HepG2 (cell line): ENCODE measurements around the gene VPS25. TPM values are rescaled to one million over a fixed set of nuclear protein-coding genes. Genes with fewer than 3 reads are reported as not detected.

Experiments
- ATM ChIP-seq: fragments of 450-650 bp; IDR thresholded peaks from 2 replicates; pipeline ENCODE4 v1.7.1; 2017; ENCODE audit warnings: mild to moderate bottlenecking, borderline replicate concordance
- ERF ChIP-seq: IDR thresholded peaks from 2 replicates; pipeline ENCODE4 v1.6.1; 2018; ENCODE audit warnings: missing biosample characterization, missing genetic modification reagents
- NKX3-1 ChIP-seq: sonication (generic); formaldehyde crosslinking; IDR thresholded peaks from 2 replicates; pipeline ENCODE4 v1.5.0; 2020; ENCODE audit warnings: missing genetic modification reagents
- PCBP1 ChIP-seq: fragments of 200-400 bp; formaldehyde crosslinking; IDR thresholded peaks from 2 replicates; pipeline ENCODE4 v1.6.1; 2017; ENCODE audit warnings: mild to moderate bottlenecking, low read depth, low read length, borderline replicate concordance
- SMAD1 ChIP-seq: sonication (generic); formaldehyde crosslinking; IDR thresholded peaks from 2 replicates; pipeline ENCODE4 v1.4.0; 2020; ENCODE audit warnings: missing genetic modification reagents, low read depth, mild to moderate bottlenecking, borderline replicate concordance
- ZNF253 ChIP-seq: sonication (generic); formaldehyde crosslinking; IDR thresholded peaks from 2 replicates; pipeline ENCODE4 v1.8.0; 2022; ENCODE audit warnings: mild to moderate bottlenecking, missing genetic modification reagents, borderline replicate concordance
- ZNF383 ChIP-seq: sonication (generic); formaldehyde crosslinking; IDR thresholded peaks from 2 replicates; pipeline ENCODE4 v1.4.0; 2020; ENCODE audit warnings: missing genetic modification reagents, mild to moderate bottlenecking, borderline replicate concordance
- ZNF530 ChIP-seq: sonication (generic); formaldehyde crosslinking; IDR thresholded peaks from 2 replicates; pipeline ENCODE4 v1.5.0; 2020; ENCODE audit warnings: low read depth, mild to moderate bottlenecking, missing genetic modification reagents
- ZNF549 ChIP-seq: sonication (generic); formaldehyde crosslinking; IDR thresholded peaks from 2 replicates; pipeline ENCODE4 v1.5.0; 2020; ENCODE audit warnings: missing genetic modification reagents
- polyA plus RNA-seq, 8 experiments: library from polyadenylated mRNA; depleted of rRNA in 3 of 8; stranded (reverse) in 7 of 8; unstranded in 1 of 8; fragments of >200 nt; fragmentation: Illumina TruSeq in 4 of 8; extraction: Trizol in 4 of 8; gene quantifications; 2 replicates each; pipeline versions ENCODE4 v1.2.1 to v1.2.3, GENCODE V29; 2011 to 2016; ENCODE audit warnings: low read depth in 4 of 8, missing spikeins in 1 of 8, mixed read lengths in 1 of 8; ENCODE audit not compliant: insufficient read depth in 1 of 8
- total RNA-seq, 5 experiments: library from RNA; depleted of rRNA; stranded (reverse); fragments of >200 nt; fragmentation: Illumina TruSeq; extraction: Trizol; gene quantifications; 2 replicates each; pipeline ENCODE4 v1.2.3, GENCODE V29; 2016; ENCODE audit warnings: low read depth in 1 of 5
- TF ChIP-seq, protein P1 (sequence below): sonication (generic); formaldehyde crosslinking; IDR thresholded peaks from 2 replicates; pipeline ENCODE4 v1.5.0; 2020; ENCODE audit warnings: missing genetic modification reagents
- TF ChIP-seq, protein P2 (sequence below): sonication (generic); formaldehyde crosslinking; IDR thresholded peaks from 2 replicates; pipeline ENCODE4 v1.4.0; 2020; ENCODE audit warnings: missing genetic modification reagents
- TF ChIP-seq, protein P3 (sequence below): sonication (generic); formaldehyde crosslinking; IDR thresholded peaks from 2 replicates; pipeline ENCODE4 v1.5.0; 2020; ENCODE audit warnings: mild to moderate bottlenecking, missing genetic modification reagents, borderline replicate concordance
- TF ChIP-seq, protein P4 (sequence below), 2 experiments: sonication (generic) in 1 of 2; formaldehyde crosslinking in 1 of 2; IDR thresholded peaks; 2 replicates each; pipeline versions ENCODE4 v1.4.0 to v1.6.1; 2018 to 2020; ENCODE audit warnings: missing genetic modification reagents in 2 of 2, borderline replicate concordance in 1 of 2, low read depth in 1 of 2, mild to moderate bottlenecking in 1 of 2, missing biosample characterization in 1 of 2

Gene VPS25
- total and polyA plus RNA-seq, 2 of the 13 experiments (the other 11 are each of a cell fraction or from before 2014, with no cell fraction given): 161 to 249 TPM

DNA sequence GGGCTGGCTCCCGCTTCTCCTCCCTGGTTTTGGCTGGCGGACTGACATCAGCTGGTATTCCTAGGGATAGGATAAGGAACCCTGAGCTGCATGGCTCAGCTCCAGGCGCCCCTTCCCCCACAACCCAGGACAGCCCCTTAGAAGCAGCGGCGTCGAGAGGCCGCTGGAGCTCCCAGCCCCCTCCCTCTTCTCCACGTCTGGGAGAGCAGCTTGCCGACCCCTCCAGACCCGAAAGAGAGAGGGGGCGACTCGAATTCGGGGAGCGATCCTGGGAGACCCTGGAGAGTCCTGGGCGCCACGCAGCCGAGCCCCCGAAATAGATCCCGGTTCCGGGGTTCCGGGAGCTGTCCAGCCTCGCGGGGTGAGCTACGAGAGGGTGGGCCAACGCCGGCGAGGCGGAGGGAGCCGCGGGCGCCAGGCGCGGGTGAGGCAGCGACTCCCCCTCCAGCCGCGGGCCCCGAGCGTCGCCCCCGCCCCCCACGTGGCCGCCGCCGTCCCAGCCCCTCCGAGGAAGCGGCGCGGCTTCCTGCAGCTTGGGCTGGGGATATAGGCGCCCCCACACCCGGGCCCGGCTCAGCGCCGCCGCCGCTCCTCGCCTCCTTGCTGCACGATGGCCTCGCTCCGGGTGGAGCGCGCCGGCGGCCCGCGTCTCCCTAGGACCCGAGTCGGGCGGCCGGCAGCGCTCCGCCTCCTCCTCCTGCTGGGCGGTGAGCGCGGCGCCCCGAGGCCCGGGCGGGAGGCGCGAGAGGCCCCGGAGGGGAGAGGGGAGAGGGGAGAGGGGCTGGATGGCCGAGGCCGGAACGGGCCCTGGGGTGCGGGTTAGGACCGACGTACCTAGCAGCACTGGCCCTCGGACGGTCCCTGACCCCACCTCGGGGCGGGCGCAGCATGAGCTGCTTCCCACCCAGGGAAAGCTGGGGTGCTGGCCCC is 12.3 kb upstream of the VPS25 start, which contains the start of gene RAMP2 (continued):
- TF ChIP-seq, protein P1, sequence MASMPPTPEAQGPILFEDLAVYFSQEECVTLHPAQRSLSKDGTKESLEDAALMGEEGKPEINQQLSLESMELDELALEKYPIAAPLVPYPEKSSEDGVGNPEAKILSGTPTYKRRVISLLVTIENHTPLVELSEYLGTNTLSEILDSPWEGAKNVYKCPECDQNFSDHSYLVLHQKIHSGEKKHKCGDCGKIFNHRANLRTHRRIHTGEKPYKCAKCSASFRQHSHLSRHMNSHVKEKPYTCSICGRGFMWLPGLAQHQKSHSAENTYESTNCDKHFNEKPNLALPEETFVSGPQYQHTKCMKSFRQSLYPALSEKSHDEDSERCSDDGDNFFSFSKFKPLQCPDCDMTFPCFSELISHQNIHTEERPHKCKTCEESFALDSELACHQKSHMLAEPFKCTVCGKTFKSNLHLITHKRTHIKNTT (CRISPR knock-in tag): no peak
- no peak for TF ChIP-seq ZNF253 (CRISPR knock-in tag)
- TF ChIP-seq PCBP1: no peak
- TF ChIP-seq ZNF549 (CRISPR knock-in tag): no peak
- TF ChIP-seq, protein P2, sequence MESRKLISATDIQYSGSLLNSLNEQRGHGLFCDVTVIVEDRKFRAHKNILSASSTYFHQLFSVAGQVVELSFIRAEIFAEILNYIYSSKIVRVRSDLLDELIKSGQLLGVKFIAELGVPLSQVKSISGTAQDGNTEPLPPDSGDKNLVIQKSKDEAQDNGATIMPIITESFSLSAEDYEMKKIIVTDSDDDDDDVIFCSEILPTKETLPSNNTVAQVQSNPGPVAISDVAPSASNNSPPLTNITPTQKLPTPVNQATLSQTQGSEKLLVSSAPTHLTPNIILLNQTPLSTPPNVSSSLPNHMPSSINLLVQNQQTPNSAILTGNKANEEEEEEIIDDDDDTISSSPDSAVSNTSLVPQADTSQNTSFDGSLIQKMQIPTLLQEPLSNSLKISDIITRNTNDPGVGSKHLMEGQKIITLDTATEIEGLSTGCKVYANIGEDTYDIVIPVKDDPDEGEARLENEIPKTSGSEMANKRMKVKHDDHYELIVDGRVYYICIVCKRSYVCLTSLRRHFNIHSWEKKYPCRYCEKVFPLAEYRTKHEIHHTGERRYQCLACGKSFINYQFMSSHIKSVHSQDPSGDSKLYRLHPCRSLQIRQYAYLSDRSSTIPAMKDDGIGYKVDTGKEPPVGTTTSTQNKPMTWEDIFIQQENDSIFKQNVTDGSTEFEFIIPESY: no peak
- no peak for TF ChIP-seq ZNF383
- TF ChIP-seq SMAD1 (CRISPR knock-in tag): no peak
- TF ChIP-seq, protein P3, sequence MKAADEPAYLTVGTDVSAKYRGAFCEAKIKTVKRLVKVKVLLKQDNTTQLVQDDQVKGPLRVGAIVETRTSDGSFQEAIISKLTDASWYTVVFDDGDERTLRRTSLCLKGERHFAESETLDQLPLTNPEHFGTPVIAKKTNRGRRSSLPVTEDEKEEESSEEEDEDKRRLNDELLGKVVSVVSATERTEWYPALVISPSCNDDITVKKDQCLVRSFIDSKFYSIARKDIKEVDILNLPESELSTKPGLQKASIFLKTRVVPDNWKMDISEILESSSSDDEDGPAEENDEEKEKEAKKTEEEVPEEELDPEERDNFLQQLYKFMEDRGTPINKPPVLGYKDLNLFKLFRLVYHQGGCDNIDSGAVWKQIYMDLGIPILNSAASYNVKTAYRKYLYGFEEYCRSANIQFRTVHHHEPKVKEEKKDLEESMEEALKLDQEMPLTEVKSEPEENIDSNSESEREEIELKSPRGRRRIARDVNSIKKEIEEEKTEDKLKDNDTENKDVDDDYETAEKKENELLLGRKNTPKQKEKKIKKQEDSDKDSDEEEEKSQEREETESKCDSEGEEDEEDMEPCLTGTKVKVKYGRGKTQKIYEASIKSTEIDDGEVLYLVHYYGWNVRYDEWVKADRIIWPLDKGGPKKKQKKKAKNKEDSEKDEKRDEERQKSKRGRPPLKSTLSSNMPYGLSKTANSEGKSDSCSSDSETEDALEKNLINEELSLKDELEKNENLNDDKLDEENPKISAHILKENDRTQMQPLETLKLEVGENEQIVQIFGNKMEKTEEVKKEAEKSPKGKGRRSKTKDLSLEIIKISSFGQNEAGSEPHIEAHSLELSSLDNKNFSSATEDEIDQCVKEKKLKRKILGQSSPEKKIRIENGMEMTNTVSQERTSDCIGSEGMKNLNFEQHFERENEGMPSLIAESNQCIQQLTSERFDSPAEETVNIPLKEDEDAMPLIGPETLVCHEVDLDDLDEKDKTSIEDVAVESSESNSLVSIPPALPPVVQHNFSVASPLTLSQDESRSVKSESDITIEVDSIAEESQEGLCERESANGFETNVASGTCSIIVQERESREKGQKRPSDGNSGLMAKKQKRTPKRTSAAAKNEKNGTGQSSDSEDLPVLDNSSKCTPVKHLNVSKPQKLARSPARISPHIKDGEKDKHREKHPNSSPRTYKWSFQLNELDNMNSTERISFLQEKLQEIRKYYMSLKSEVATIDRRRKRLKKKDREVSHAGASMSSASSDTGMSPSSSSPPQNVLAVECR (CRISPR knock-in tag): peak; percentile 66; the same call in 1 of the 2 replicates
- TF ChIP-seq ERF (CRISPR knock-in tag): no peak
- TF ChIP-seq ZNF530: no peak
- TF ChIP-seq, protein P4, sequence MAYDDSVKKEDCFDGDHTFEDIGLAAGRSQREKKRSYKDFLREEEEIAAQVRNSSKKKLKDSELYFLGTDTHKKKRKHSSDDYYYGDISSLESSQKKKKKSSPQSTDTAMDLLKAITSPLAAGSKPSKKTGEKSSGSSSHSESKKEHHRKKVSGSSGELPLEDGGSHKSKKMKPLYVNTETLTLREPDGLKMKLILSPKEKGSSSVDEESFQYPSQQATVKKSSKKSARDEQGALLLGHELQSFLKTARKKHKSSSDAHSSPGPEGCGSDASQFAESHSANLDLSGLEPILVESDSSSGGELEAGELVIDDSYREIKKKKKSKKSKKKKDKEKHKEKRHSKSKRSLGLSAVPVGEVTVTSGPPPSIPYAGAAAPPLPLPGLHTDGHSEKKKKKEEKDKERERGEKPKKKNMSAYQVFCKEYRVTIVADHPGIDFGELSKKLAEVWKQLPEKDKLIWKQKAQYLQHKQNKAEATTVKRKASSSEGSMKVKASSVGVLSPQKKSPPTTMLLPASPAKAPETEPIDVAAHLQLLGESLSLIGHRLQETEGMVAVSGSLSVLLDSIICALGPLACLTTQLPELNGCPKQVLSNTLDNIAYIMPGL (CRISPR knock-in tag; IDR thresholded peaks at IDR 0.05; ENCODE audit: borderline replicate concordance in 1 of 2, low read depth in 1 of 2): no peak
- TF ChIP-seq NKX3-1: no peak
- no peak for TF ChIP-seq ATM
